Activated effector memory CD4-positive, alpha-beta T cell treated with Interleukin-2 at 50 U/mL for 16 hours (primary cell): ENCODE measurements around the gene CALD1.

Experiments
- DNase-seq: peaks from one replicate; pipeline ENCODE4 v3.0.0-alpha.2; 2020

Gene CALD1

GRCh38 chr7:134763960-134764359 is 15.5 kb upstream of the CALD1 start:
- no peak for DNase-seq

DNA sequence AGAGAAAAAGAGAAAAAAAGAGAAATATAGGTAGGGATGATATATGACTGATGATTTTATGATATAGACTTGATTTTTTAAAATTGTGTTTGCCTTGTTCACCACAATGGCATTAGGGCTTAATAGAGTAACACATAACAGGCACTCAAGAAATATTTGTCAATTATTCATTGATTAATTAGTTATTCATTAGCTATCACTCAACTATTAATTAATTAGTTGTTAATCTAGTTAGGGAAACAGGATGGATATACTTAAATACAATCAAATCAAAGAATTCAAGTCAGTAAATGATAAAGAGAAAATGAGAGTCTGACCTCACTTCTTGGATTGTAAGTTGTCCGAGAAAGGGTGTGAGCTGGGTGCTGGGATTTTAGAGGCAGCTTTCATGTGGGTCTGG is 15.1 kb upstream of the CALD1 start:
- DNase-seq, result no peak

- DNase-seq, result no peak
Observed at GRCh38 chr7:134766779-134767519, 12.5 kb upstream of the CALD1 start.

DNA sequence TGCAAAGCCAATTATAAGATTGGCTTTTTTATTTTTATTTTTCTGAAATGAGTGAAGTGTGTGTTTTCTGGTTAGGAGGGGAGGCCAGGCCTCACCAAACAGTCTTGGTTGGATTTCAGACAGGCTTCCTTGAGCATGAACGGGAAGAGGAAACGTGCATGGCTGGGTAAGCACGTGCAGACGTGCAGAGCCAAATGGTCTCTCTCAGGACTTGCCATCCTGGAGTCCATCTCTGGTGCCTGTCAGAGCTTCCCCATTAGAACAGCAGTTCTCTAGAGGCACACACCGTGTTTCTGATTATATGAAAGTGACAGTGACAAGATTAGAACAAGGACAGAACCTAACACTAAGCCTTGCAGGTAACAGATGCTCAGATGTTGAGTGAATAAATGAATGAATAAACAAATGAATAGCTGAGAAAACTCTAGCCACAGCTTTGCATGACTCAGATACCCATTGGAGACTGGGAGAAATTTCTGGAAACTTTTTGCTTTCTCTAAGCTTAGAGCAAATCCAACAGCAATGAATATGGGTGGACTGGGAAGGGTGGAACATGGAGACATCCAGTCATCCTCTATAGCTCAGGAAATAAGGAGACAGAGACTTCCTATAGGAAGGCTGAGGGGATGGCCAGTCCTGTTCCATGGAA is 11.8 kb upstream of the CALD1 start:
- DNase-seq, result no peak

DNA sequence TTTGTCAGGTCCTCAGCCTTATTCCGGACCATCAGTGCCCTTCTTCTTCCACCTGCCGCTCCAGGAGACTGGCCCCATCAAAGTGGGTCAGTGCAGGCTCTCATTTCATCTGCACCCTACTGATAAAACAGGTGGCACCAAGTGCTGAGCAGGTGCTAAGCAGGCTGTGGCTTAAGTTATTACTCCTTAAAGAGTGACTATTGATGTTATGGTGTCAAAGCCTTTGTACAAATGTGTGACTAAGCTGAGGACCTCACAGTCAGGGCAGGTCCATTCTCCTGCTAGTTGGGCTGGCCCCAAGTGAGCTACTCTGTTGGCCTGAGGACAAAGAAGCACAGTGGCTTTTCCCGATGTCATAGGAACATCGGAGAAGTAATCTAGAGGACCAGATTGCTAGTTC is 11.2 kb upstream of the CALD1 start:
- DNase-seq, result no peak

DNA sequence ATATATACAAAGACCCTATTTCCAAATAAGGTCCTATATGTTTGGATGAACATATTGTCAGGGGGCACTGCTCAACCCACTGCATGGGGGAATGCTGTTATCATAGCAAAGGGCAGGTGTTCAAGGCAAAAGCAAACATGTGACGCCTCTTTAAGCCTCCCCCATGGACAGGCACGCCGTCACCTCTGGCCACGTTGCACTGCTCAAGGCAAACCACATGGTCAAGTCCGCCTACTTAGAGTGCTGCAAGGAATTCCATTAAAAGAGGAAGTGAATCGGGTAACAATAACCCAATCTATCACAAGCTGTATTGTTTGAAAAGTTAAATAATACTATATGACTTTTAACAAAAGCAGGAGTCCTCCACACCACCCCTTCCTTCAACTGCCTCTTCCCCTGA is 8.8 kb upstream of the CALD1 start:
- no peak for DNase-seq

DNA sequence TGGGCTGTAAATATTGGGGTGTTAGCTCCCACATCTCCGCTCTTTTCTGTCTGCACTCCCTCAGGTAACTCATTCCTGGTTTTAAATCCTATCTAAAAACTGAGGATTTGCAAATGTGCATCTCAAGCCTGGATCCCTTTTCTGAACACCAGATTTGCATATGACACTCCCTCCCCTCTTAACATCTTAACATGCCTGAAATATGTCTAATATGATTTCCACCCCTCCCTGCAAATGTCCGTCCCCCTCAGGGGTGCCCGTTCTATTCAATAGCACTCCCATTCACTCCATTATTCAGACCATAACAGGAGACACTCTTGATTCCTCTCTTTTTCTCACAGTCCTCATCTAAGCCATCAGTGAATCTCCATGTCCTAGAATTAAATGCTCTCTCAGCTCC is 8.3 kb upstream of the CALD1 start:
- DNase-seq, result no peak

DNA sequence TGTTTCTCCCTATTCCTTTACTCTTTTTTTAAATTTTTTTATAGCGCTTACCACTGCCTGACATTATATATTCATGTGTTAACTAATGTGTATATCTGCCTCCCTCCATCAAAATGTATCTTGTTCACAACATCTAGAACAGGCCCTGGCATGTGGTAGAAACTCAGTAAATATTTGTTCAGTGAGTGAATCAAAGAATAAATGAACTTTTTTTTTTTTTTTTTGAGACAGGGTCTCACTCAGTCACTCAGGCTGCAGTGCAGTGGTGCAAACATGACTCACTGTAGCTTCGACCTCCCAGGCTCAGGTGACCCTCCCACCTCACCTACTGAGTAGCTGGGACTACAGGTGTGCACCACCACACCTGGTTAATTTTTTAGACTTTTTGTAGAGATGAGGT is 7.5 kb upstream of the CALD1 start:
- DNase-seq, result no peak

DNA sequence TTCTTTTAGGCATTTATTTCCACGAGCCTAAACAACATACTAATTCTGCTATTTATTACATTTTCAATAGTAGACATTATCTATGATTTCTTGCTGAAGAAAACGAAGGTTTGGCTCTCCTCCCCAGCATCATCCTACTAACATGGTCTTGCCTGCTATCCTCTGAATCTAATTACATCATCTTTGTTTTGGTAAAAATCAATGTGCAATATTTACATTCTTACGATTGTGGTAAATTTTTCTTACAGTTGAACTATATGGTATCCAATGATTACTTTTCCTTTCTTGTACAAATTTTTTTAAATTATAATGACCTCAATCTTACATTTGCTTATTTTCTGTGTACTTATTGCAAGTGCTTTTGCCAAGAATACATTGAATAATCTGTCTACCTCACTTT is 7.0 kb upstream of the CALD1 start:
- no peak for DNase-seq

GRCh38 chr7:134773164-134773563 is 6.3 kb upstream of the CALD1 start:
- no peak for DNase-seq

DNA sequence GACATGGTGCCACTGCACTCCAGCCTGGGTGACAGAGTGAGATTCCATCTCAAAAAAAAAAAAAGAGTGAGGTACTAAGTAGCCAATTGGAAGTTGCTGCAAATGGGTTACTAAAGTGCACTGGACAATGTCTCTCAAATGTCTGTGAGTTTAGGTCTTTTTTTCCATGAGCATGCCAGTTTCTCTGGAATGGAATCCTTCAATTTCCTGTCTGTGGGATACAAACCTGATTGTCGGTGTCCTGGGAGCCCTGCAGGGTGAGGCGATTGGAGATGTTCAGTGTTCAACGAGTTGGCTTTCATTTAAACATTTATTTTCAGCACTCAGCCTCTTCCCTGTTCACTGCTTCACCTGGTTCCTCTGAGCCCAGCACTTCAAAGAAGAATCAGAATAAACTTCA is 5.3 kb upstream of the CALD1 start:
- no peak for DNase-seq

GRCh38 chr7:134777470-134777869 is 2.0 kb upstream of the CALD1 start:
- DNase-seq, result no peak

GRCh38 chr7:134777908-134778580 is 1.4 kb upstream of the CALD1 start:
- no peak for DNase-seq

GRCh38 chr7:134779741-134780065 is 269 bp downstream of the CALD1 start:
- no peak for DNase-seq

- no peak for DNase-seq
Observed at GRCh38 chr7:134780166-134780828, 863 bp downstream of the CALD1 start.

DNA sequence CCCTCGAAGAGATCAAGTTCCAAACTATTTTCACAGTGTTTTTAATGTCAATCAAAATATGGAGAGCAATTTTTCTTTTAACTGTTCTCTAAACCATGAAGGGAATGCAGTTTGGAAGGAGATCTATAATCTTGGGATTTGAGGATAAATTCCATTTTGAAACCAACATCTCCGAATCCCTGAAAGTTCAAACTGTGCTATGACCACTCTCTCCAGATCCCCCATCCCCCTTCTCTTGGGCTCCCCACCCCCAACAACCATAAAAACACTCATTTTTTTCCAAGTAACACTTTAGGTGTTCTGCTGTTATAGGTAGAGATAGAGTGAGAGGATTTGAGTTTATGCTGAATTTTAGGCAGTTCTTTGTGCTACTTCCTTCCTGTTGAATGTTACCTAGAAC is 1.7 kb downstream of the CALD1 start:
- no peak for DNase-seq

DNA sequence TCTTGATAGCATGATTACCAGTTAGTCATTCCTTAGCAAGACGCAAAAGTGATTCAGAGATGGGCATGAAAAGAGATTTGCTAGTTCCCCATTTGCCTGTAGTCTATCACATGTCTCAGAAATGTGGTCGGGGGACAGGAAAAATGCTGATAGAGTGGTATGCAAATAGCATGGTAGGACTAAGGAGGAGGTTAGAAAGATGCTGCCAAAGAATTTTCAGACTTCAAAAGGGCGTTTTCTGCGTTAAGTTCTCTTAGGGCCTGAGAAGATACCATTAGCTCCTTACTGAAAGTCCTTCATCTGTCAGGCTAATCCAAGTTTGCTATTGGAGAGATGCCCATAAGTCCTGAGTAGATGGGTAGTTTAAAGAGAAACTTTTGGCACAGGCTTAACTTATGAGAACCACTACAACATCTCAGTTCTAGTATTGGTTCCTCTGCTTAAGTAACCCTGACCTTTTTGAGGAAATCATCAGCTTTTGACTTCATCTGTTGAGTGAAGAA is 2.7 kb downstream of the CALD1 start:
- DNase-seq, result no peak

GRCh38 chr7:134783294-134784069 is 4.0 kb downstream of the CALD1 start:
- DNase-seq, result no peak

DNA sequence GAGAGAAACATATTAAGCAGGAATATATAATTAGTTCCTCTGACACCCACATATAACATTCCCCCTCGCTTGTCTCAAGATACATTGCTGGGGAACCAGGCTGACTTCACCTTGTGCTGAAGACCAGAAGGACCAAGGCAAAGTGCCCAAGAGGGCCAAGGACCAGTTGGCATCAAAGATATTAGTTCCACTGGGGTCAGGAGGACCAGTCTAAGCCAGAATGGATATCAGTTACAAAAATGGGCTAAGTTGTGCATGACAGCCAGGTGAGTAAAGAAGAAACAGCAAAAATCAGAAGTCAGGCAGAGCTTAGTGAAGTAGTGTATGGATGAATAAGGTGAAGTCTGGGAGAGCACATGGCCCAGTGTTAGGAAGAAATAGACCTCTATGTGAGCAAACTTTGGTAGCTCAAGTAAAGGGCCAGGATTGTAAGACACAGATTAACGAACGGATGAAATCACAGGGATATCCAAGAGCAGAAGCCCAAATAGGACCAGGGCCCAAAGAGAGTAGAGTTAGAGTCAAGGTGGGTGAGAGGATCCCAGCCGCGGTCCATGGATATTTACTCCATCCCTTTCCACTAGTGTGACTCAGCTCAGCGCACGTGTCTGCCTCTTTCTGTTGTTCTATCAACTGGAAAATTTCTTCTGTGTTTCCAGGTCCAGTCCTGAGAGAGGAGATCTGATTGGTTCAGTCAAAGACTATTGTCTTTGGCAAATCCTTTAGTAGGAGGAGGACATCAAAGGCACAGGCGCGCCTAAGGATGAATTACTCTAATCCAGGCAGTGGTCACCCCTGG is 5.0 kb downstream of the CALD1 start:
- no peak for DNase-seq

DNA sequence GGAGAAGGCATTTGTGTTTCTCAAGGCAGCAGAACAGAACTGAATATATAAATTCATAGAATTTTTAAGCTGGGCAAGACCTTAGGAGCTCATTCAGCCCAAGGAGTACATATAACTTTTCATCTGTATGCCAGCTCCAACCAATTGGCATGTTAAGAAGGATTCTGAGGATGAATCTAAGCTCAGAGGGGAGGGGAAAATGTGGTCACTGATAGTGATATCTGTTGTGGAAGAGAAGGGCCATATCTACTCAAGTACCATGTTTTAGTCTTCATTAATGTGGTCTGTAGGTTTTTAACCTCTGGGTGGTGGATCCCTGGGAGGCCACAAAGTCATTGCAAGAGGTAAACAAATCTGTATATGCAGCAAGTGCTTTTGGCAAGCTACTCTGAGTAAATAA is 6.4 kb downstream of the CALD1 start:
- no peak for DNase-seq

DNA sequence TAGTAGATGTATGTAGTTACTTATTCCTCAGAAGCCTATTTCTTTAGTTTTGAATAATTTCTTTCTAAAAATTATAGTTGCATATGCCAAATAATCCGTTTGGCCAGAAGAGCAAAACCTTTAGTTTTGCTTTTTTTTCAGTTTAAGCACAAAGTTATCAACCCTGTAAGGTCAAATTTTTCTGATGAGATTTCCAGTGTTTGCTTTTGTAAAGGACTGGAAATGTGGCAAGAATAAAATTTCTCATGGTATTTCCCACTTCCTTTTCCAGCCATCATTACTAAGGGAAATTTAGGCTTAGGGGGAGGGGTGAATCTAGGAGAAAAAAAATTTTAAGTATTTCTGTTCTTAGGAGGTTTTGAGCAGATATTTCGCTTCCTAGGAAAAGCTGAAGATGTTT is 7.6 kb downstream of the CALD1 start:
- no peak for DNase-seq

GRCh38 chr7:134787720-134788119 is 8.3 kb downstream of the CALD1 start:
- no peak for DNase-seq
